HG02588 (cell line): ENCODE measurements around the gene ZP3.
"Not testable (repeated sequence)": the region's sequence is repeated elsewhere in the genome, so short reads cannot be mapped to it uniquely, and the experiment has no call there.

Experiments used
- ATAC-seq: cut with Tn5 transposase; IDR thresholded peaks from one replicate; pipeline ENCODE4 v1.9.1; 2021; ENCODE audit warnings: mild to moderate bottlenecking, moderate library complexity; ENCODE audit not compliant: unreplicated experiment

The ZP3 gene

GRCh38 chr7:76424413-76425111, at the start of gene ZP3:
Gene ZP3, plus strand, starts transcription at chr7:76424950. Its CDS starts 15 bp downstream, at chr7:76424965.
- ATAC-seq, result peak; percentile 79

- ATAC-seq, result no peak
Observed at GRCh38 chr7:76375251-76375650, 49.5 kb upstream of the ZP3 start.

GRCh38 chr7:76377186-76377918, 47.4 kb upstream of the ZP3 start:
- no peak for ATAC-seq

- no peak for ATAC-seq
Observed at GRCh38 chr7:76380623-76380966, 44.2 kb upstream of the ZP3 start.

- no peak for ATAC-seq
Observed at GRCh38 chr7:76381814-76382213, 42.9 kb upstream of the ZP3 start.

GRCh38 chr7:76383089-76383944, 41.4 kb upstream of the ZP3 start:
- no peak for ATAC-seq

- ATAC-seq, result no peak
Observed at GRCh38 chr7:76386691-76387260, 38.0 kb upstream of the ZP3 start.

GRCh38 chr7:76387789-76388188, 37.0 kb upstream of the ZP3 start:
- ATAC-seq, result not testable (repeated sequence)

- ATAC-seq, result no peak
Observed at GRCh38 chr7:76390092-76390491, 34.7 kb upstream of the ZP3 start.

GRCh38 chr7:76392531-76393115, 32.1 kb upstream of the ZP3 start:
- ATAC-seq, result no peak

GRCh38 chr7:76393116-76394031, 31.4 kb upstream of the ZP3 start:
- peak; percentile 82 for ATAC-seq

- no peak for ATAC-seq
Observed at GRCh38 chr7:76394957-76395356, 29.8 kb upstream of the ZP3 start.

GRCh38 chr7:76395605-76395964, 29.2 kb upstream of the ZP3 start:
- not testable (repeated sequence) for ATAC-seq

- no peak for ATAC-seq
Observed at GRCh38 chr7:76395965-76396726, 28.6 kb upstream of the ZP3 start.

GRCh38 chr7:76396864-76397263, 27.9 kb upstream of the ZP3 start:
- no peak for ATAC-seq

GRCh38 chr7:76397409-76398183, 27.2 kb upstream of the ZP3 start:
- ATAC-seq, result no peak

- no peak for ATAC-seq
Observed at GRCh38 chr7:76400248-76400647, 24.5 kb upstream of the ZP3 start.

- ATAC-seq, result not testable (repeated sequence)
Observed at GRCh38 chr7:76403097-76403496, 21.7 kb upstream of the ZP3 start.
